SU-DHL-6 (cell line): ENCODE results near the gene PKD1.

ENCODE experiments used
- EZH2phosphoT487 ChIP-seq: fragments of 200-600 bp; sonication (generic), shearing (Covaris generic); conservative IDR thresholded peaks from 2 replicates; pipeline ENCODE4 v1.6.1; 2018; ENCODE audit warnings: mild to moderate bottlenecking, antibody characterized with exemption, low read length, moderate library complexity, mixed read lengths
- TF ChIP-seq, protein P1 (sequence below): fragments of 200-600 bp; sonication (generic); IDR thresholded peaks from one replicate; pipeline ENCODE4 v1.5.1; 2017; ENCODE audit warnings: antibody characterized with exemption, mild to moderate bottlenecking, low read length, moderate library complexity; ENCODE audit not compliant: insufficient read depth, poor library complexity, severe bottlenecking

DNA sequence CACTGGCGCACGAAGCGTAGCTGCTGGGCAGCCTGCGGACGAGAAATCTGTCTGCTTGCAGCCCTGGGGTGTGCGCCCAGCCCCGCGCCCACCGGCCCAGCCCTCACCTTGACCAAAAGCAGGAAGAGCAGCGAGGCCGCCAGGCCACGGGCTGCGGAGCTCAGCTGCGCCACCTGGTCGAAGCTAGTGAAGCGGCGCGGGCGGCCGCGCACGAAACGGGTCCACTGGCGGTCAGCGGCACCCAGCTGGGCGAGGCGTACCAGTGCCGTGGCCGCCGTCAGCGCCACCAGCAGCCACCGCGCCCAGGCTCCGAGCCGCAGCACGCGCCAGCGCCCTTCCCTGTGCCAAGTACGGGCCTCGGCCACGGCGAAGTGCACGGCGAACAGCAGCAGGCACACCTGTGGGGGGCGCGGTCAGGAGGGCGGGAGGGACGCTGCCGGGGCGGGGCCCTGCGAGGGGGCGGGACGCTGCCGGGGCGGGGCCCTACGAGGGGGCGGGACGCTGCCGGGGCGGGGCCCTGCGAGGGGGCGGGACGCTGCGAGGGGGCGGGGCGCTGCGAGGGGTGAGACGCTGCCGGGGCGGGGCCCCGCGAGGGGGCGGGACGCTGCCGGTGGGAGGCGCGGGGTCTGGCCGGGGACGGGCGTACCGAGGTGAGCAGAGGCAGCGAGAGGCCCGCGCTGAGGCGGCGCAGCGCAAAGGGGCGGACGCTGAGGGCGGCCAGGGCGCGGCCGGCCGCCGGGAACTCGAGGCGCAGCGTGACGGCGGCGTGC lies 44.7 kb downstream of the PKD1 start:
- TF ChIP-seq, protein P1, sequence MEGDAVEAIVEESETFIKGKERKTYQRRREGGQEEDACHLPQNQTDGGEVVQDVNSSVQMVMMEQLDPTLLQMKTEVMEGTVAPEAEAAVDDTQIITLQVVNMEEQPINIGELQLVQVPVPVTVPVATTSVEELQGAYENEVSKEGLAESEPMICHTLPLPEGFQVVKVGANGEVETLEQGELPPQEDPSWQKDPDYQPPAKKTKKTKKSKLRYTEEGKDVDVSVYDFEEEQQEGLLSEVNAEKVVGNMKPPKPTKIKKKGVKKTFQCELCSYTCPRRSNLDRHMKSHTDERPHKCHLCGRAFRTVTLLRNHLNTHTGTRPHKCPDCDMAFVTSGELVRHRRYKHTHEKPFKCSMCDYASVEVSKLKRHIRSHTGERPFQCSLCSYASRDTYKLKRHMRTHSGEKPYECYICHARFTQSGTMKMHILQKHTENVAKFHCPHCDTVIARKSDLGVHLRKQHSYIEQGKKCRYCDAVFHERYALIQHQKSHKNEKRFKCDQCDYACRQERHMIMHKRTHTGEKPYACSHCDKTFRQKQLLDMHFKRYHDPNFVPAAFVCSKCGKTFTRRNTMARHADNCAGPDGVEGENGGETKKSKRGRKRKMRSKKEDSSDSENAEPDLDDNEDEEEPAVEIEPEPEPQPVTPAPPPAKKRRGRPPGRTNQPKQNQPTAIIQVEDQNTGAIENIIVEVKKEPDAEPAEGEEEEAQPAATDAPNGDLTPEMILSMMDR: no peak
- no peak for TF ChIP-seq EZH2phosphoT487
